HG03442 (cell line): ENCODE measurements around the gene BCL6B.
"Not testable (repeated sequence)": the region's sequence is repeated elsewhere in the genome, so short reads cannot be mapped to it uniquely, and the experiment has no call there.

Experiments
- ATAC-seq: cut with Tn5 transposase; IDR thresholded peaks from one replicate; pipeline ENCODE4 v1.9.1; 2021; ENCODE audit warnings: mild to moderate bottlenecking, moderate library complexity; ENCODE audit not compliant: unreplicated experiment

Gene BCL6B

GRCh38 chr17:7026471-7027115 is 3.7 kb downstream of the BCL6B start:
- ATAC-seq = no peak

GRCh38 chr17:7027335-7027734 is 4.5 kb downstream of the BCL6B start:
- no peak for ATAC-seq

DNA sequence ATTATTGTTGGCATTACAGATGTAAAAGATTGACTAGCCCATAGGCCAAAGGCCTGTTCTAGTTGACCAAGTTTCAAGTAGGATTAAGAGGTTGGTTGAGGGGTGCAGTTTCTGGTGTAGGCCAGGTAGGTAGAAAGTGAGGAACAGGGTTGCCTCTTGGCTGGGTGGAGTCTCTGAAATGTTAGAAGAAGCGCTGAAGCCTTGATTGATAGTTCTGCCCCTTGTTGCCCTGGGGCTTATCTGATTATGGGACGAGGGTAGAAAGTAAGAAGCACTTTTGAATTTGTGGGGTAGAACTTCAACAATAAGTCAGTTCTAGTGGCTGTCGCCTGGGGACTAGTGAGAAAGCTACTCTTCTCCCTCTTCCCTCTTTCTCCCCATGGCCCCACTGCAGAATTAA is 6.2 kb downstream of the BCL6B start:
- no peak for ATAC-seq

DNA sequence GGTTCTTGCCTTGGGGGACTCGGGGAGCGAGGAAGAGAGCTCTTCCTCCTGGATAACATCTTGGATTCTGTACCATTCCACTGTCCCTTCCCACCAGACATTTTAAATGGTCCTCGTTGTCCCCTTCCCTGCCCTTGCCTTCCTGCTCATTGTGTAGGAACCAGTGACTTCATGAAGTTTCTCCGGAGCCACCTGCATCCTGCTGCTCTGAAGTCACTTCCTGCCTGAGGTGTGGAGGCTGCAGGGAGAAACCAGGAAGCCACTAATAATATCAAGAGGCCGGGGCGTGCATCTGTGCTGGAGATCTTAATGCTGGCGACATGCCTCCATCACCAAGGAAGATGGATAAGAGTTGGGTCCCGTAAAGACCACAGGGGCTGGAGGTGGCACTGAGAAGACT is 6.8 kb downstream of the BCL6B start:
- ATAC-seq = no peak

- peak; percentile 4 for ATAC-seq
These were observed 12.2 kb downstream of the BCL6B start for GRCh38 chr17:7034955-7035590.

- ATAC-seq = peak; percentile 85
These were observed 12.9 kb downstream of the BCL6B start, which contains the start of gene SLC16A13 for GRCh38 chr17:7035591-7036368. SLC16A13 (plus strand) TSS chr17:7036015; CDS start chr17:7036383, 368 bp downstream.

DNA sequence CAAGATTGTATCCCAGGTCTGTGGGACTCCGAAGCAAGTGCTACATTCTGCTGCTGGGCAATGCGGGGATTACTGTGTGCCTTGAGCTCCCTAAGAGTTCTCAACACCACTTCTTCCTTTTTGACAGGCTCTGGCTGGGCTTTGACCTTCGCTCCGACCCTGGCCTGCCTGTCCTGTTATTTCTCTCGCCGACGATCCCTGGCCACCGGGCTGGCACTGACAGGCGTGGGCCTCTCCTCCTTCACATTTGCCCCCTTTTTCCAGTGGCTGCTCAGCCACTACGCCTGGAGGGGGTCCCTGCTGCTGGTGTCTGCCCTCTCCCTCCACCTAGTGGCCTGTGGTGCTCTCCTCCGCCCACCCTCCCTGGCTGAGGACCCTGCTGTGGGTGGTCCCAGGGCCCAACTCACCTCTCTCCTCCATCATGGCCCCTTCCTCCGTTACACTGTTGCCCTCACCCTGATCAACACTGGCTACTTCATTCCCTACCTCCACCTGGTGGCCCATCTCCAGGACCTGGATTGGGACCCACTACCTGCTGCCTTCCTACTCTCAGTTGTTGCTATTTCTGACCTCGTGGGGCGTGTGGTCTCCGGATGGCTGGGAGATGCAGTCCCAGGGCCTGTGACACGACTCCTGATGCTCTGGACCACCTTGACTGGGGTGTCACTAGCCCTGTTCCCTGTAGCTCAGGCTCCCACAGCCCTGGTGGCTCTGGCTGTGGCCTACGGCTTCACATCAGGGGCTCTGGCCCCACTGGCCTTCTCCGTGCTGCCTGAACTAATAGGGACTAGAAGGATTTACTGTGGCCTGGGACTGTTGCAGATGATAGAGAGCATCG is 15.4 kb downstream of the BCL6B start:
- ATAC-seq = no peak

DNA sequence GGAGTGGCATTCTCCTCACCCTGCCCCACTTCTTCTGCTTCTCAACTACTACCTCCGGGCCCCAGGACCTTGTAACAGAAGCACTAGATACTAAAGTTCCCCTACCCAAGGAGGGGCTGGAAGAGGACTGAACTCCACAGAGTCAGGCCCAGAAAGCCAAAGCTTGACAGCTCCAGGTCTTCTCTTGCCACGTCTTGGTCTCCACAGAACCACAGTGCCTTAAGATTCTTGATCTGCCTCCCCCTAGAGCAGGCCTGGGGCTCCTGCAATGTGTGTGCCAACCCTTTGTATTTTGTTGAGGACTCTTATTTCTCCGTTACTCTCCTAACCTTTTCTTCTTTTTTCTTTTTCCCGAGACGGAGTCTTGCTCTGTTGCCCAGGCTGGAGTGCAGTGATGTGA is 17.0 kb downstream of the BCL6B start:
- no peak for ATAC-seq

DNA sequence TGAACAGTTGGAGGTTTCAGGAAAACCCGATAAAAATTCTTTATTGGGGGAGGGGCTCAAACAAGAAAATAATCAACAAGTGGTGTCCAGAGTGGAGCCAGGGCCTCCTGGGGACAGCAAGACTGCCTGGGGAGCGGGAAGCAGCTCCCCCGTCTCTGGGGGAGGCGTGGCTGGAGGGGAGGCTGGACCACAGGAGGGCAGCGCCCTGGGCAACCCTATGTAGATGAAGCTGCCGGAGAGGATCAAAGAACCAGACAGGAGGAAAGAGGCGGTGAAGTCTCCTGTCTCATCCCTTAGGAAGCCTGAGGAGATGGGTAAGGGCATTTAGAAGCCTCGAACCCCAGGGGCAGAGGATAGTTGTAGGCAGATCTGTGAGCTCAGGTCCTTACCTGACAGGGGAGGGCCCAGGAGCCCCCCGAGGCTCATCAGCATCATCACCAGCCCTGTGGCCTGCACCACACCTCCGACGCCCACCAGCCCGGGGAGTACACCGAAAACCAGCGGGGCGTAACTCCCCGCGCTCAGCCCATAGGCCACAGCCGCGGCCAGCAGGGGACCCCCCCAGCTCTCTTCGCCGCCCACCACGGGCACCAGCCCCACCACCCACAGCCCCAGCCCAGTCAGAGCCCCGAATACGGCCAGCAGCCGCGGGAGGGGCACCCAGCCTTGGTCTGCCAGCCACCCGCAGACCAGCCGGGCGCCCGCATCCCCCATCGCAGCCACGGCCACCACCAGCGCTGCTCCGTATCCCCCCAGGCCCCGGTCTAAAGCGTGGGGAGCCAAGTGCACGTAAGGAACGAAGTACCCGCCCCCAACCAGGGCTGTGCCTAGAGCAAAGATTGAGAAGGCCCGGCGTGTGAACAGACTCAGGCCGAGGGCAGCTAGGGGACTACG is 19.0 kb downstream of the BCL6B start:
- ATAC-seq = no peak

DNA sequence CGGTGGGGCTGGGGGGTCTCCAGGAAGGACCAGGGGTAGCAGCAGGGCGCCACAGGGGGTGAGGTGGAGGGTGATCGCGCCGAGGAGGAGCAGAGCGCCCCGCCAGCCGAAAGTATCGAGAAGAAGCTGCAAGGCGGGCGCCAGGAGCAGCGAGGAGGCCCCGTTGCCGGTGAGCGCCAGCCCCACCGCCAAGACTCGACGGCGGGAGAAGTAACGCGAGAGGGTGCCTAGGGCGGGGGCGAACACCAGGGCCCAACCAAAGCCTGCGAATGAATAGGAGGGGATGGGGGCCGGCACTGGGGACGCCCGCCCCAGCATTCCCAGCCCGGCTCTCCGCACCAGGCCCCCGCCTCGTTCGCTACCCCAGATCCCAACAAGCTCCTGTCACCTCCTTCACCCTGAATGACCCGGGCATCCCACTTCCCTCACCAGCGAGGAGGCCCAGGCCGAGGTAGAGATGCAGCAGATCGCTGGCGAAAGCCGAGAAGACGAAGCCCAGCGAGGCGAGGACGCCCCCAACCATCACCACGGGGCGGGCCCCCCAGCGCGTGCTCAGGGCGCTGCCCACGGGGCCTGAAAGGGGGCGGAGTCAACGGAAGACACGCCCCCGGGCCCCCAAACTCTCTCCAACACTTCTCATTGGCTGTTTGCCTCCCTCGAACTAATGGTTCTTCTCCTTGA is 19.8 kb downstream of the BCL6B start:
- ATAC-seq = no peak

GRCh38 chr17:7043182-7043496 is 20.3 kb downstream of the BCL6B start:
- no peak for ATAC-seq

DNA sequence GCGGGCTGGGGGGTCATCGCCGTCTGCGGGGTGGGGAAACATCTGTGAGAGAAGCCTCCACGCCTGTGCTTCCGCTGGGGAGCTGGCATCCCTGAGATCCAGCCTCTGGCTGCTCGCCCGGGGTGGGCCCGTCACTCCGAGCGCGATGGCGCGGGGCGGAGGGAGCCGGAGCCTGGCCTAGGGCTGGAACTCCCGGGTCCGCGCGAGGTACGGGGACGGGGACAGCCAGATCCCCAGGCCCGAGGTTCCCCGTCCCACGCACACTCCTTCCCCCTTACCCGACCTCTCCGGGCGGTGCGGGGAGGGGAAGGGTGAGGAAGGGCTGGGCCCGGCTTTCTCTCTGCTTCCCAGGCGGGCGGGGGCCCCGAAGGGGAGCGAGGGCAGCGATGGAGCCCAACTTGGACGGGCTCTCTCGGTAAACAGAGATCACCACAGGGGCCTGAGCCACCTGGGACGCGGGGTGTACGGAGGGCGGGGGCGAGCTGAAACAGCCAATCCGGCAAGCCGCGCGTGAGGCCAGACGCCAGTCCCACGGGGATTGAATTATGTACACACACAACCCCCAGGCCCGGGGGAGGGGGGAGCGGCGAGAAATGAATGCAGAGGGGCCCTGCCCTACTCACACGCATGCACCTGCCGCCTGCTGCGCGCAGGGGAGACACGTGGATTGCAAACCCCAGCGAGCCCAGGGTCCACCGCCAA is 20.8 kb downstream of the BCL6B start, which contains the start of gene SLC16A11:
TSS of gene SLC16A11 (minus strand) at position 596 of the 702 bp plus-strand sequence. CDS start at position 17, 579 bp downstream.
- no peak for ATAC-seq

- no peak for ATAC-seq
These were observed 22.8 kb downstream of the BCL6B start for GRCh38 chr17:7045492-7046126.

DNA sequence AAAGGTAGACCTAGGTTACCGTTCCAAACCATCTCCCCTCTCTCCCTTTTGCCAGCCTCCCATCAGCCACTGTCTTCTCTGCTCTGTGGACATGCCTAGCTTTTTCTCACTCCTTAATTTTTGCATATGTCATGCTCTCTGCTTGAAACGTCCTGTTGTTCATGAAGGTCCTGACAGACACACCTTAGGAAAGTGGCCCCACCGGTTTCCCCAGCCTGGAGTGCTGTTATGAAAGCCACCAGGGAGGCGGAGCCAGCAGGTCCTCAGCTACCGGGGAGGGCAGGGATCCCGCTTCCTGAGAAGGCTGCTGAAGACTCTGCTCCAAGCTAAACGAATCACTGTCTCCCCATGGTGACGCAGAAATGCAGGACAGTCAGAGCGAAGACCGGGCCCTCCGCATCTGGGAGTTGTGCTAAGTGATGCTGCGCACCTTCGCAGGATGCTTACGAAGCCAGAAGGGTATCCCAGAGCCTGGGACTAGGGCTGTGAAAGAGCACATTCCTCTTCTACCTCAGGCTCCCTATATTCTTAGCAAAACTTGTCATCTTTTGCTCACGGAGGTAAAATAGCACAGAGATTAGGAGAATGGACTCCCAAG is 23.4 kb downstream of the BCL6B start:
- ATAC-seq = no peak

DNA sequence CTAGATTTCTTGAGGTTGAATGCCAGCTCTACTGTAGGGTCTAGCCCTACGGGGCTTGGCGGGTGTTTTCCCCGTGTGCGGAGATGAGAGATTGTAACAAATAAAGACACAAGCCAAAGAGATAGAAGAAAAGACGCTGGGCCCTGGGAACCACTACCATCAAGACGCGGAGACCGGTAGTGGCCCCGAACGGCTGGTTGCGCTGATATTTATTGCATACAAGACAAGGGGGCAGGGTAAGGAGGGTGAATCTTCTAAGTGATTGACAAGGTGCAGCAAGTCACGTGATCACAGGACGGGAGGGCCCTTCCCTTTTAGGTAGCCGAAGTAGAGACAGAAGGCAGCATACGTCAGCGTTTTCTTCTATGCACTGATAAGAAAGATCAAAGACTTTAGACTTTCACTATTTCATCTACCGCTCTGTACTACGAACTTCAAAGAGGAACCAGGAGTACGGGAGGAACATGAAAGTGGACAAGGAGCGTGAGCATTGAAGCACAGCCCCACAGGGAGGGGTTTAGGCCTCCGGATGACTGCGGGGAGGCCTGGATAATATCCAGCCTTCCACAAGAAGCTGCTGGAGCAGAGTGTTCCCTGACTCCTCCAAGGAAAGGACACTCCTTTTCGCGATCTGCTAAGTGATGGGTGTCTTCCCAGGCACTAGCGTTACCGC is 24.0 kb downstream of the BCL6B start:
- ATAC-seq = not testable (repeated sequence)

- no peak for ATAC-seq
These were observed 24.7 kb downstream of the BCL6B start for GRCh38 chr17:7047566-7047965.

- no peak for ATAC-seq
These were observed 26.1 kb downstream of the BCL6B start for GRCh38 chr17:7048968-7049367.
